Uterus (tissue), 2 donors: ENCODE results near the gene PYGL.

Experiments
- POLR2A ChIP-seq, 2 donors: fragments of 450-650 bp; IDR thresholded peaks; one replicate each; pipeline ENCODE4 v1.6.1; 2016; ENCODE audit warnings: antibody characterized with exemption in 2 of 2, mild to moderate bottlenecking in 1 of 2, moderate library complexity in 1 of 2
- TF ChIP-seq, protein P1 (sequence below), 4 experiments: fragments of 200-600 bp in 2 of 4; fragments of 450-650 bp in 2 of 4; sonication (generic) in 2 of 4; IDR thresholded peaks; one replicate each; pipeline ENCODE4 v1.5.1; 2016 to 2019; ENCODE audit warnings: antibody characterized with exemption in 4 of 4, mild to moderate bottlenecking in 2 of 4, moderate library complexity in 1 of 4

DNA sequence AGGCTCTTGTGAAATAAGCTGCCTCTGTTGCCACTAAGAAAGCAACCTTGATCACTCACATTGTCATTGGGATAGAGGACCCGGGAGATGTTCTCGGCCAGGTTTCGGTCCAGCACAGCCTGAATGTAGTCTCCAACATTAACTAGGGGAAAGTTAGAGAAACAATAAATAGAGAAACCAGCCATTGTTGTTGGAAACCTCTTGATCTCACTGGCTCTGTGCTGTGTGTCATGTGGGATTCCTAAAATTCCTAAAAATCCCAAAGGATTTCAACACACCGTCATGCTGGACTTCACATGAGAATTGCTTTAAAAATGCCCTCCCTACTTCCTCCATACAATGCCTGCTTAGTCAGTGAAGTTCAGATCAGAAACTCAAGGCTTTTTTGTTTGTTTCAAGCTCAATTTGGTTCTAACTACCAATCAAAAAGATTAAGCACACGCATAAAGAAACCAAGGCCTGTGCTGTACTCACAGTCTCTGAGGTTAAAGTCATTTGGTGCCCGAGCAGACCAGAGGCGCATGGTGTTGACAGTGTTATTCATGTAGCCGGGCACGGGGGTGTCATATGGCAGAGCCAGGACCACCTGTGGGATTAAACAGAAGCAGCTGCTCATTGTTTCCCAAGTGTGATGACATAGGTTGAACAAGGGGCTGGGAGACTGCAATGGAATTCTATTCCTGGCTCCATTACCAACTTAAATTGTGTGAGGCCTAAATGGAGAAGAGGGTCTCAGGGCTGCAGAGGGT, 23.6 kb downstream of the PYGL start:
- no peak for TF ChIP-seq POLR2A (IDR thresholded peaks at IDR 0.05)
- TF ChIP-seq, protein P1, sequence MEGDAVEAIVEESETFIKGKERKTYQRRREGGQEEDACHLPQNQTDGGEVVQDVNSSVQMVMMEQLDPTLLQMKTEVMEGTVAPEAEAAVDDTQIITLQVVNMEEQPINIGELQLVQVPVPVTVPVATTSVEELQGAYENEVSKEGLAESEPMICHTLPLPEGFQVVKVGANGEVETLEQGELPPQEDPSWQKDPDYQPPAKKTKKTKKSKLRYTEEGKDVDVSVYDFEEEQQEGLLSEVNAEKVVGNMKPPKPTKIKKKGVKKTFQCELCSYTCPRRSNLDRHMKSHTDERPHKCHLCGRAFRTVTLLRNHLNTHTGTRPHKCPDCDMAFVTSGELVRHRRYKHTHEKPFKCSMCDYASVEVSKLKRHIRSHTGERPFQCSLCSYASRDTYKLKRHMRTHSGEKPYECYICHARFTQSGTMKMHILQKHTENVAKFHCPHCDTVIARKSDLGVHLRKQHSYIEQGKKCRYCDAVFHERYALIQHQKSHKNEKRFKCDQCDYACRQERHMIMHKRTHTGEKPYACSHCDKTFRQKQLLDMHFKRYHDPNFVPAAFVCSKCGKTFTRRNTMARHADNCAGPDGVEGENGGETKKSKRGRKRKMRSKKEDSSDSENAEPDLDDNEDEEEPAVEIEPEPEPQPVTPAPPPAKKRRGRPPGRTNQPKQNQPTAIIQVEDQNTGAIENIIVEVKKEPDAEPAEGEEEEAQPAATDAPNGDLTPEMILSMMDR (IDR thresholded peaks at IDR 0.05), result no peak
